ENCODE measurements around the gene CNOT4. TPM values are rescaled to one million over a fixed set of nuclear protein-coding genes. Genes with fewer than 3 reads are reported as not detected.

CNOT4 gene
- total RNA-seq, 1 experiment from 2014 or later, result 9.7 TPM

GRCh38 chr7:135449436-135449835 is 60.5 kb downstream of the CNOT4 start:
- Histone ChIP-seq H3K79me2 (ENCODE audit: low read length) (peaks cover 40% of the 10 kb centered on the region), H3K9me3 (ENCODE audit: low read length) (no peaks in the 10 kb centered on the region), H3K27ac (ENCODE audit: low read length) (no peak overlapping the region), H3K4me2 (ENCODE audit: low read length) (no peak overlapping the region), H3K9me2 (replicated peaks; ENCODE audit: low read length) (no peaks in the 10 kb centered on the region), H2AFZ (ENCODE audit: low read length) (no peak overlapping the region), H4K20me1 (ENCODE audit: low read length) (peaks cover 3% of the 10 kb centered on the region; the same call in 1 of the 2 replicates), H3K36me3 (ENCODE audit: low read depth, low read length) (no peaks in the 10 kb centered on the region), H3K27me3 (ENCODE audit: low read length) (no peaks in the 10 kb centered on the region), H3K4me1 (ENCODE audit: insufficient read depth, low read length) (no peaks in the 10 kb centered on the region), H3K9ac (ENCODE audit: low read length) (no peak overlapping the region), H3F3A (ENCODE audit: low read length, unreplicated experiment) (no peaks in the 10 kb centered on the region), H3K4me3 (ENCODE audit: low read length) (no peak overlapping the region)
- ATAC-seq (no peak), DNase-seq (no peak)
- TF ChIP-seq EZH2 (IDR thresholded peaks at IDR 0.05; ENCODE audit: low read length, unreplicated experiment) (no peak), EZH2phosphoT487 (IDR thresholded peaks at IDR 0.05; ENCODE audit: borderline replicate concordance, low read length) (no peak)
- TF ChIP-seq, protein P1, sequence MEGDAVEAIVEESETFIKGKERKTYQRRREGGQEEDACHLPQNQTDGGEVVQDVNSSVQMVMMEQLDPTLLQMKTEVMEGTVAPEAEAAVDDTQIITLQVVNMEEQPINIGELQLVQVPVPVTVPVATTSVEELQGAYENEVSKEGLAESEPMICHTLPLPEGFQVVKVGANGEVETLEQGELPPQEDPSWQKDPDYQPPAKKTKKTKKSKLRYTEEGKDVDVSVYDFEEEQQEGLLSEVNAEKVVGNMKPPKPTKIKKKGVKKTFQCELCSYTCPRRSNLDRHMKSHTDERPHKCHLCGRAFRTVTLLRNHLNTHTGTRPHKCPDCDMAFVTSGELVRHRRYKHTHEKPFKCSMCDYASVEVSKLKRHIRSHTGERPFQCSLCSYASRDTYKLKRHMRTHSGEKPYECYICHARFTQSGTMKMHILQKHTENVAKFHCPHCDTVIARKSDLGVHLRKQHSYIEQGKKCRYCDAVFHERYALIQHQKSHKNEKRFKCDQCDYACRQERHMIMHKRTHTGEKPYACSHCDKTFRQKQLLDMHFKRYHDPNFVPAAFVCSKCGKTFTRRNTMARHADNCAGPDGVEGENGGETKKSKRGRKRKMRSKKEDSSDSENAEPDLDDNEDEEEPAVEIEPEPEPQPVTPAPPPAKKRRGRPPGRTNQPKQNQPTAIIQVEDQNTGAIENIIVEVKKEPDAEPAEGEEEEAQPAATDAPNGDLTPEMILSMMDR (conservative IDR thresholded peaks at IDR 0.05; ENCODE audit: low read depth, low read length), result no peak
- ChIA-PET CTCF (no interaction called here), POLR2A (ENCODE audit: unreplicated experiment) (no interaction called here)
- no TSS peak for BruUV-seq (replicated peaks)
- intact Hi-C loops (cut with micrococcal nuclease), result no loop called here

GRCh38 chr7:135448753-135449152 is 61.1 kb downstream of the CNOT4 start:
- CTCF ChIA-PET, result no interaction called here
- peaks cover 3% of the 10 kb centered on the region; the same call in 1 of the 2 replicates for H4K20me1 ChIP-seq (ENCODE audit: low read length)
- ATAC-seq (no peak), DNase-seq (no peak)
- H3K27me3 ChIP-seq (ENCODE audit: low read length), result no peaks in the 10 kb centered on the region
- peaks cover 40% of the 10 kb centered on the region for H3K79me2 ChIP-seq (ENCODE audit: low read length)
- TF ChIP-seq EZH2 (IDR thresholded peaks at IDR 0.05; ENCODE audit: low read length, unreplicated experiment) (no peak), EZH2phosphoT487 (IDR thresholded peaks at IDR 0.05; ENCODE audit: borderline replicate concordance, low read length) (no peak)
- TF ChIP-seq, protein P1 (conservative IDR thresholded peaks at IDR 0.05; ENCODE audit: low read depth, low read length), result no peak
- no peak overlapping the region for H3K4me3 ChIP-seq (ENCODE audit: low read length)
- no peaks in the 10 kb centered on the region for H3K36me3 ChIP-seq (ENCODE audit: low read depth, low read length)
- no TSS peak for BruUV-seq (replicated peaks)
- no peak overlapping the region for H3K9ac ChIP-seq (ENCODE audit: low read length)
- POLR2A ChIA-PET (ENCODE audit: unreplicated experiment), result no interaction called here
- no peak overlapping the region for H3K4me2 ChIP-seq (ENCODE audit: low read length)
- no peaks in the 10 kb centered on the region for H3F3A ChIP-seq (ENCODE audit: low read length, unreplicated experiment)
- H3K9me3 ChIP-seq (ENCODE audit: low read length), result no peaks in the 10 kb centered on the region
- no peaks in the 10 kb centered on the region for H3K9me2 ChIP-seq (replicated peaks; ENCODE audit: low read length)
- H2AFZ ChIP-seq (ENCODE audit: low read length), result no peak overlapping the region
- intact Hi-C loops (cut with micrococcal nuclease), result no loop called here
- no peak overlapping the region for H3K27ac ChIP-seq (ENCODE audit: low read length)
- no peaks in the 10 kb centered on the region for H3K4me1 ChIP-seq (ENCODE audit: insufficient read depth, low read length)

- intact Hi-C loops (cut with micrococcal nuclease), result no loop called here
- POLR2A ChIA-PET (ENCODE audit: unreplicated experiment), result interaction anchor here (0.5 kb wide), 1 partner anchor 33 kb away, joined by 3 read pairs; no protein-coding TSS in a partner anchor
- BruUV-seq (replicated peaks), result no TSS peak
Observed at GRCh38 chr7:135447748-135448147, 62.2 kb downstream of the CNOT4 start.

More at GRCh38 chr7:135447748-135448147, 62.2 kb downstream of the CNOT4 start:
- Histone ChIP-seq H3K27ac (ENCODE audit: low read length) (no peak overlapping the region), H3K9ac (ENCODE audit: low read length) (no peak overlapping the region), H3K9me2 (replicated peaks; ENCODE audit: low read length) (no peaks in the 10 kb centered on the region), H3K79me2 (ENCODE audit: low read length) (peaks cover 34% of the 10 kb centered on the region), H3K4me2 (ENCODE audit: low read length) (no peak overlapping the region), H4K20me1 (ENCODE audit: low read length) (peaks cover 4% of the 10 kb centered on the region; the same call in 1 of the 2 replicates), H3K4me3 (ENCODE audit: low read length) (no peak overlapping the region), H2AFZ (ENCODE audit: low read length) (no peak overlapping the region), H3F3A (ENCODE audit: low read length, unreplicated experiment) (no peaks in the 10 kb centered on the region), H3K9me3 (ENCODE audit: low read length) (no peaks in the 10 kb centered on the region), H3K36me3 (ENCODE audit: low read depth, low read length) (no peaks in the 10 kb centered on the region), H3K27me3 (ENCODE audit: low read length) (no peaks in the 10 kb centered on the region), H3K4me1 (ENCODE audit: insufficient read depth, low read length) (no peaks in the 10 kb centered on the region)
- ATAC-seq (peak; percentile 20; the same call in 1 of the 2 replicates), DNase-seq (no peak)
- TF ChIP-seq, protein P1 (conservative IDR thresholded peaks at IDR 0.05; ENCODE audit: low read depth, low read length), result no peak
- TF ChIP-seq EZH2phosphoT487 (IDR thresholded peaks at IDR 0.05; ENCODE audit: borderline replicate concordance, low read length), result no peak
- CTCF ChIA-PET, result no interaction called here
